Activated naive CD4-positive, alpha-beta T cell treated with anti-CD3 and anti-CD28 coated beads, Interleukin-2, amount 50 U/mL, for 24 hours (primary cell): ENCODE results near the gene SLC6A1.

ENCODE experiments used
- H3K27ac Mint-ChIP-seq: one replicate; pipeline ENCODE4 v1.8.0; 2021; ENCODE audit warnings: mild to moderate bottlenecking, mixed read lengths
- H3K27me3 Mint-ChIP-seq: one replicate; pipeline ENCODE4 v1.8.0; 2021; ENCODE audit warnings: mixed read lengths
- H3K36me3 Mint-ChIP-seq: one replicate; pipeline ENCODE4 v1.8.0; 2021; ENCODE audit warnings: mixed read lengths
- H3K4me1 Mint-ChIP-seq: one replicate; pipeline ENCODE4 v1.8.0; 2021; ENCODE audit warnings: mixed read lengths
- H3K4me3 Mint-ChIP-seq: one replicate; pipeline ENCODE4 v1.8.0; 2021; ENCODE audit warnings: mild to moderate bottlenecking, mixed read lengths
- H3K9me3 Mint-ChIP-seq: one replicate; pipeline ENCODE4 v1.8.0; 2021; ENCODE audit warnings: mixed read lengths

The SLC6A1 gene

GRCh38 chr3:11077466-11077865 is 84.9 kb downstream of the SLC6A1 start:
- H3K4me1 Mint-ChIP-seq, result no peaks in the 10 kb centered on the region

GRCh38 chr3:11078826-11079515 is 86.4 kb downstream of the SLC6A1 start:
- H3K27me3 Mint-ChIP-seq, result peaks cover 11% of the 10 kb centered on the region
- no peak overlapping the region for H3K4me3 Mint-ChIP-seq
- no peak overlapping the region for H3K27ac Mint-ChIP-seq
- H3K9me3 Mint-ChIP-seq, result no peaks in the 10 kb centered on the region
- peaks cover 3% of the 10 kb centered on the region for H3K36me3 Mint-ChIP-seq
- no peaks in the 10 kb centered on the region for H3K4me1 Mint-ChIP-seq

More at GRCh38 chr3:11077466-11077865, 84.9 kb downstream of the SLC6A1 start:
- Mint-ChIP-seq H3K4me3 (no peak overlapping the region), H3K36me3 (peaks cover 3% of the 10 kb centered on the region), H3K27me3 (peaks cover 13% of the 10 kb centered on the region), H3K27ac (no peak overlapping the region), H3K9me3 (no peaks in the 10 kb centered on the region)

- no peak overlapping the region for H3K27ac Mint-ChIP-seq
- H3K36me3 Mint-ChIP-seq, result peaks cover 3% of the 10 kb centered on the region
- peaks cover 3% of the 10 kb centered on the region for H3K27me3 Mint-ChIP-seq
- no peaks in the 10 kb centered on the region for H3K9me3 Mint-ChIP-seq
- H3K4me1 Mint-ChIP-seq, result no peaks in the 10 kb centered on the region
- H3K4me3 Mint-ChIP-seq, result no peak overlapping the region
These were observed 87.9 kb downstream of the SLC6A1 start for GRCh38 chr3:11080492-11080891.

GRCh38 chr3:11084098-11084497 is 91.5 kb downstream of the SLC6A1 start:
- H3K27me3 Mint-ChIP-seq, result no peaks in the 10 kb centered on the region
- H3K36me3 Mint-ChIP-seq, result no peaks in the 10 kb centered on the region
- H3K4me3 Mint-ChIP-seq, result no peak overlapping the region
- H3K27ac Mint-ChIP-seq, result no peak overlapping the region
- no peaks in the 10 kb centered on the region for H3K4me1 Mint-ChIP-seq
- no peaks in the 10 kb centered on the region for H3K9me3 Mint-ChIP-seq

GRCh38 chr3:11084677-11085076 is 92.1 kb downstream of the SLC6A1 start:
- H3K9me3 Mint-ChIP-seq, result no peaks in the 10 kb centered on the region
- no peak overlapping the region for H3K4me3 Mint-ChIP-seq
- no peaks in the 10 kb centered on the region for H3K36me3 Mint-ChIP-seq
- H3K27me3 Mint-ChIP-seq, result no peaks in the 10 kb centered on the region
- H3K4me1 Mint-ChIP-seq, result no peaks in the 10 kb centered on the region
- H3K27ac Mint-ChIP-seq, result no peak overlapping the region

GRCh38 chr3:11085093-11085840 is 92.7 kb downstream of the SLC6A1 start:
- Mint-ChIP-seq H3K36me3 (no peaks in the 10 kb centered on the region), H3K9me3 (no peaks in the 10 kb centered on the region), H3K4me1 (no peaks in the 10 kb centered on the region)

GRCh38 chr3:11086856-11087255 is 94.3 kb downstream of the SLC6A1 start:
- Mint-ChIP-seq H3K4me1 (no peaks in the 10 kb centered on the region), H3K27ac (no peak overlapping the region), H3K9me3 (no peaks in the 10 kb centered on the region), H3K36me3 (no peaks in the 10 kb centered on the region), H3K4me3 (no peak overlapping the region), H3K27me3 (no peaks in the 10 kb centered on the region)

More at GRCh38 chr3:11085093-11085840, 92.7 kb downstream of the SLC6A1 start:
- Mint-ChIP-seq H3K27ac (no peak overlapping the region), H3K4me3 (no peak overlapping the region), H3K27me3 (no peaks in the 10 kb centered on the region)

- H3K4me1 Mint-ChIP-seq, result no peaks in the 10 kb centered on the region
- no peak overlapping the region for H3K27ac Mint-ChIP-seq
- H3K36me3 Mint-ChIP-seq, result no peaks in the 10 kb centered on the region
- no peaks in the 10 kb centered on the region for H3K27me3 Mint-ChIP-seq
- H3K9me3 Mint-ChIP-seq, result no peaks in the 10 kb centered on the region
- no peak overlapping the region for H3K4me3 Mint-ChIP-seq
These were observed 95.5 kb downstream of the SLC6A1 start for GRCh38 chr3:11088066-11088465.

GRCh38 chr3:11088831-11089230 is 96.3 kb downstream of the SLC6A1 start:
- no peaks in the 10 kb centered on the region for H3K9me3 Mint-ChIP-seq
- H3K36me3 Mint-ChIP-seq, result no peaks in the 10 kb centered on the region
- no peaks in the 10 kb centered on the region for H3K27me3 Mint-ChIP-seq
- H3K4me3 Mint-ChIP-seq, result no peak overlapping the region
- H3K27ac Mint-ChIP-seq, result no peak overlapping the region
- H3K4me1 Mint-ChIP-seq, result no peaks in the 10 kb centered on the region
